GM19239 (cell line): ENCODE measurements around the gene ARL5B.

Experiments used
- DNase-seq: peaks from one replicate; pipeline ENCODE4 v3.0.0; 2011; ENCODE audit warnings: low spot score; ENCODE audit not compliant: insufficient read length
- FAIRE-seq: peaks from 2 replicates; lab custom pipeline; 2011; peaks lifted over from hg19 to GRCh38; lab: Jason Lieb, UNC

The ARL5B gene

DNA sequence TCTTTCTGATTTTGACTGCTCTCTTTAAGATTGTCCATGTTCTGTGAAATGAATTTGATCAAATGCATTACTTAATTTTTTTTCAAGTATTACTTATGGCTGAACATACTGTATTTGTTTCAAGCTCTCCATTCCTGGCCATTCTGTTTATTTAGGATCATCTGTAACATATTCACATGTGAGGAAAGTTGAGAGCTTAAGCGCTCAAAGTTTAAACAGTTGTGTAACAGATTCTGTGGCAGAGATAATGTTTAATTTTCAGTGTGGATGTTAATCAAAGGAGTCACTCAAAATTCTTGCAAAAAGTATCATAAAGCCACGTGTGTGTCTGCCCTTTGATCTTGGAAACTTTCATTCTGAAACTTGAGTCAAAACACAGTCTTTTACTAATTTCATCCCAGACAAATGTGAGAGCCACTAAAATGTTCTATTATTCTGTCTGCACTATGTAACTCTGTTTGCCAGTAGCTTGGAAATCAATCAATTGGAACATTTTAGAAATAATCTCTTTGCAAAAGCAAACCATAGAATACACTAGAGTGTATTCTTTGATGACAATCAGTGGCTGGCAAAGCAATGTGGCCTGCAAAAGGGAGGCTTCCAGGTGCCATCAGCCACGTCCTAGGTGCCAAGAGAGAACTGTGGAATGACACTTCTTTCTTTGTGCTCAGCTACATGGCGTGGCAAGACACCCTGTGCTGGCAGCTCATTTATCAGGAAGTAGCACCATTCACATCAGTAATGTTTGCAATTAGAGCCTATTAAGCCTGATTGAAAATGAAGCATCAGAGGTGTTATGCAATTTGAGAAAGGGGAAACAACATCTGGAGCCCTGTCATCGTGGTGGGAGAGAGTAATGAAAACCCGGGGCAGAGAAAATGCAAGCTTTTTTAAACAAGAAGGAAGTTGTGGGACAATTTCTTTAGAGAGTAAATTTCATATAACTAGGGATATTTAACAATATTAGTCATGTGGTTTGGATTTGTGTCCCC lies 40.9 kb downstream of the ARL5B start:
- no peak for DNase-seq
- FAIRE-seq, result no peak

DNA sequence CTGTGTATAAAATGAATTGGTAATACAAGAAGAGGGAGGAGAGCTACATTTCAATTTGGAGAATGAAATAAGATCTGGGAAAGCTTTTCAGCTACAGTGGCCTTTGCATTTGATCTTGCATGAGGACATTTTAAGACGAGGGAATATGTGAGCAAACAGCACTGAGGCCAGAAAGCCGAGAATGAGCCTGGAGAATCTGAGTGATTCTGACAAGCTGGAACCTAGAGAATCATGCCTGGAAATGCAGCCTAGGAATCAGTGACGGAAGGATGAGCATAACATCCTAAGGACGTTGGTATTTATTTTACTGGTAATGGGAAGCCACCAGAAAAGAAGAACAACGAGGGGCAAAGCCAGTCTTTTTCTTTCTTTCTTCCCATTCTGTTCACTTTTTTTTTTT lies 44.3 kb downstream of the ARL5B start:
- FAIRE-seq, result no peak
- no peak for DNase-seq

DNA sequence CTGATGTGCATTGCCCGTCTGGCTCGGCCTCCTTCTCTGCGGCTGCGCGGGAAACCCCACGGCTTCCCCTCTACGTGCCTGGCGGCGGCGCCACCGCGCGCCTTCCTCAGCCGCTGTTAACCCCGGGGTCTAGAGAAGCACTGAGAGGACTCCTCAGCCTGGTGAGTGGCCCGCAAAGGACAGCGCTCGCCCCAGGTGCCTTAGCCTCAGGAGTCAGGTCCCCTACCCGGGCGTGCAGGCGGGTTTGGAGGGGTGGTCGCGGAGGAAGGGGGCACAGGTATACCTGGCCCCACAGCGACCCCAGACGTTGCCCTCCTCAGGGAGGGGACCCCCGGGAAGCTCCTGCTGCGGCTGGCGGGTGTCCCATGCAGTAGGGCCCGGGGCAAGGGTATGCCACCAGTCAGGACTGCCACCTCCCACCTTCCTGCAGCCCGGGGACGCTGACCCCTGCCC lies 51.0 kb downstream of the ARL5B start:
- FAIRE-seq, result no peak
- DNase-seq, result no peak

DNA sequence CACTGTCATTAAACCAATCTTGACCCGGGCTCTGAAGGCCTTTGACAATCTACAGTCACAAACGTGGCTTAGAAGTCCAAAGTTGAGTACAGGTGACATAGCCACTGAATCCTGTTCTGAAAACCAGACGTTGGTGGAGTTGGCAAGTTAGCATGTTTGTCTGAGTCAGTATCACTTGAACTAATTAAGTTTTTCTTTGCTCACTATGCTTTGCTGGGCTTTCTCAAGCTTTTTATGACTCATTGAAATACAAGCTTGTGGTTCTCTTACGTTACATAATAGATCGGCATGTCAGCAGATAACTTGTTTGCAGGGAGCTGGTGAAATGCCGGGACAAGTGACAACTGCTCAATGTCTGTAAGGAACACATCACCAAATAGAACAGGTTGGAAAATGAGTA lies 53.8 kb downstream of the ARL5B start:
- DNase-seq, result no peak
- no peak for FAIRE-seq

DNA sequence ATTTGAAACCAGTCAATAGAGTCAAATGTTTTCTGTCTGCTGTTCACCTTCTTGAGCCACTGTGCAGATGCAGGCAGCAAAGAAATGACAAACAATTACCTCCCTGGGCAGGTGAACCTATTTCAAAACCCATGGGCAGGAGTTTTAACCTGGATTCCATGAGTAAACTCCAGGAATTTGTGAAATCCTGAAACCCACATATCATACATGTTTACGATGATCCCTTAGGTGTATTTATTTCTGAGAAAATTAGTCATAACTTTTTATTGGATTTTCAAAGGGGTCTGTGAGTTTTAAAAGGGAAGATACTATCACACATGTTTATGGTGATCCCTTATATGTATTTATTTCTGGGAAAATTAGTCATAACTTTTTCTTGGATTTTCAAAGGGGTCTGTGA lies 59.8 kb downstream of the ARL5B start:
- DNase-seq, result no peak
- FAIRE-seq, result no peak

DNA sequence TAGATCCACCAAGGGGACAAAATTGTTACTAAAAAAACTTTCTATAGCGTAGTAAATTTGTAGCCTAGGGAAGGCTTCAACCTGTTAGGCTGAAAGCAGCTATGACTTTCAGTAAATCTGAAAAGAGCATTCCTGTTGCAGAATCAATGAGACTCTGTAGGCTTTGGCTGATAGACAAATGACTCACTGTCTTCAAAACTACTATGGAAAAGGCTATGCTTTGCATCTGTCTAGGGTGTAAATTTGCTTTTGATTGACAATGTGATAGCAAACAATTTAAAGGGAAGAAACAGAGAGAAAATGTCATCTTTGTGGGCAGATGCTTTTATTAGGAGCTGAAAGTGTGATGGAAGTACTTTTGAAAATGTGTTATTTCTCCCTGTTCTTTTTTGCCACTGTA lies 60.6 kb downstream of the ARL5B start:
- DNase-seq, result no peak

DNA sequence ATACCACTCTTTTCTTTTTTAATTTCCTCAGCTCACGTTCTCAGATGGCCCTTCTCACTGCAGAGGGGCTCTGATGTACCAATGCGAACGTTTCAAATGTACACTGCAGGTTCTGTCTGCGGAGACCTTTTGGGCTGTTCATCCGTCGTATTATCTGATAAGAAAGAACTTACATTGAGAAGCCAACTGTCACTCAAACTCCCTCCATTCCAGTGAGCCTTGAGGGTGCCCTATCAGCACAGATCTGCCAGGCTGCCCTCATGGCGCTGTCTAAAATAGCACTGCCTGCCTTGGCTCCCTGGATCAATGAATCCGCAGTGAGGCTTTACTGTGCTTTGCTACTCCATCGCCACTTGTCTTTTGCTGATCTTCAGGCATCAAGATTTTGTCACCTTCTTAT lies 61.8 kb downstream of the ARL5B start:
- DNase-seq (no peak), FAIRE-seq (no peak)

More for the DNA sequence above, 60.6 kb downstream of the ARL5B start:
- FAIRE-seq, result no peak

DNA sequence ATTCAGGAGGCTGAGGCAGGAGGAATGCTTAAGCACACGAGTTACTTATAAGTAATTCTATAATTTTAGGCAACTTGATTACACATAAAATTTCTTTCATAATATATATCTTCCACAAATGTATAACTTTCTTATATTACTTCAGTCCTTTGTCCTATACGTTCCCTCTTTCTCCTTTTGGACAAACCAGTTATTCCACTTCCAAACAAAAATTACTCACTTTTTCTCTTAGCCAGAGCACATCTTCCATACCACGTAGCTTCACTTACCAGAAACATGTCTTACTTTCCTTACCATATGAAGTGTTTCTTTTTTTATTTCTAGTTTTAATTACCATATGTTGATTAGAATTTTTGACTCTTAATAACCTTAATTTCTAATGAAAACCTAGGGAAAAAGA lies 64.6 kb downstream of the ARL5B start:
- DNase-seq (no peak), FAIRE-seq (no peak)
